Vagina (tissue), 2 donors: ENCODE measurements around the gene MYLK4. TPM values are rescaled to one million over a fixed set of nuclear protein-coding genes. Genes with fewer than 3 reads are reported as not detected.

ENCODE experiments used
- DNase-seq, 2 donors: peaks; one replicate each; pipeline ENCODE4 v3.0.0-alpha.2; 2017; ENCODE audit errors: extremely low spot score in 2 of 2
- H3K27ac ChIP-seq: fragments of 200-600 bp; sonication (generic); one replicate; pipeline ENCODE4 v1.5.1; 2019
- H3K27me3 ChIP-seq: fragments of 200-600 bp; sonication (generic); one replicate; pipeline ENCODE4 v1.5.1; 2019
- H3K36me3 ChIP-seq, 2 donors: fragments of 200-600 bp; sonication (generic); one replicate each; pipeline ENCODE4 v1.5.1; 2017 to 2019
- H3K4me1 ChIP-seq: fragments of 200-600 bp; sonication (generic); one replicate; pipeline ENCODE4 v1.5.1; 2019
- H3K4me3 ChIP-seq, 2 donors: fragments of 200-600 bp; sonication (generic); 1 replicate in 1 of 2; 2 replicates in 1 of 2; pipeline ENCODE4 v1.5.1; 2016 to 2019
- H3K9me3 ChIP-seq: fragments of 200-600 bp; sonication (generic); one replicate; pipeline ENCODE4 v1.5.1; 2019
- CTCF ChIP-seq, 3 experiments: fragments of 450-650 bp in 2 of 3; fragments of 200-600 bp in 1 of 3; sonication (generic) in 1 of 3; IDR thresholded peaks; one replicate each; pipeline ENCODE4 v1.5.1; 2017 to 2019; ENCODE audit warnings: antibody characterized with exemption in 3 of 3, mild to moderate bottlenecking in 2 of 3, moderate library complexity in 2 of 3
- POLR2A ChIP-seq, 2 donors: fragments of 450-650 bp; IDR thresholded peaks; one replicate each; pipeline ENCODE4 v1.6.1; 2017; ENCODE audit warnings: antibody characterized with exemption in 2 of 2, mild to moderate bottlenecking in 2 of 2, moderate library complexity in 2 of 2
- POLR2AphosphoS5 ChIP-seq, 2 donors: sonication (generic); formaldehyde crosslinking; IDR thresholded peaks; one replicate each; pipeline ENCODE4 v1.9.0; 2017; ENCODE audit warnings: antibody characterized with exemption in 2 of 2, mild to moderate bottlenecking in 2 of 2, low read depth in 1 of 2; ENCODE audit not compliant: insufficient read depth in 1 of 2
- intact Hi-C: fragments of 100-400 bp; cut with DNase I; formaldehyde crosslinking; loops from one replicate; pipeline ENCODE4 v1.15.1; 2023
- total RNA-seq: library from RNA; depleted of rRNA; stranded (reverse); fragments of >200 nt; gene quantifications from one replicate; pipeline ENCODE4 v1.2.3, GENCODE V29; 2016

The MYLK4 gene
- total RNA-seq, 1 donor from 2014 or later: 0.74 TPM

GRCh38 chr6:2753743-2754142 is 3.0 kb upstream of the MYLK4 start:
- TF ChIP-seq POLR2A (IDR thresholded peaks at IDR 0.05) (no peak), CTCF (IDR thresholded peaks at IDR 0.05) (no peak), POLR2AphosphoS5 (IDR thresholded peaks at IDR 0.05; ENCODE audit: insufficient read depth in 1 of 2, low read depth in 1 of 2) (no peak)
- intact Hi-C loops: no loop called here
- peaks cover 10% of the 10 kb centered on the region for H3K4me1 ChIP-seq
- no peak for DNase-seq
- no peaks in the 10 kb centered on the region for H3K27me3 ChIP-seq
- H3K4me3 ChIP-seq: no peak overlapping the region
- no peaks in the 10 kb centered on the region for H3K9me3 ChIP-seq
- no peak overlapping the region for H3K27ac ChIP-seq
- H3K36me3 ChIP-seq: no peaks in the 10 kb centered on the region

GRCh38 chr6:2753110-2753489 is 2.4 kb upstream of the MYLK4 start:
- Histone ChIP-seq H3K4me1 (peaks cover 10% of the 10 kb centered on the region), H3K4me3 (no peak overlapping the region), H3K36me3 (no peaks in the 10 kb centered on the region), H3K27ac (no peak overlapping the region), H3K9me3 (no peaks in the 10 kb centered on the region), H3K27me3 (no peaks in the 10 kb centered on the region)
- no peak for DNase-seq
- TF ChIP-seq POLR2AphosphoS5 (IDR thresholded peaks at IDR 0.05; ENCODE audit: insufficient read depth in 1 of 2, low read depth in 1 of 2) (no peak), POLR2A (IDR thresholded peaks at IDR 0.05) (no peak), CTCF (IDR thresholded peaks at IDR 0.05) (no peak)
- intact Hi-C loops: no loop called here

- Histone ChIP-seq H3K4me1 (peaks cover 10% of the 10 kb centered on the region), H3K27ac (no peak overlapping the region), H3K9me3 (no peaks in the 10 kb centered on the region), H3K27me3 (no peaks in the 10 kb centered on the region), H3K4me3 (no peak overlapping the region), H3K36me3 (no peaks in the 10 kb centered on the region)
- no peak for DNase-seq
- TF ChIP-seq CTCF (IDR thresholded peaks at IDR 0.05) (no peak), POLR2A (IDR thresholded peaks at IDR 0.05) (no peak), POLR2AphosphoS5 (IDR thresholded peaks at IDR 0.05; ENCODE audit: insufficient read depth in 1 of 2, low read depth in 1 of 2) (no peak)
- intact Hi-C loops: no loop called here
These were observed 1.9 kb upstream of the MYLK4 start for GRCh38 chr6:2752477-2753109.

DNA sequence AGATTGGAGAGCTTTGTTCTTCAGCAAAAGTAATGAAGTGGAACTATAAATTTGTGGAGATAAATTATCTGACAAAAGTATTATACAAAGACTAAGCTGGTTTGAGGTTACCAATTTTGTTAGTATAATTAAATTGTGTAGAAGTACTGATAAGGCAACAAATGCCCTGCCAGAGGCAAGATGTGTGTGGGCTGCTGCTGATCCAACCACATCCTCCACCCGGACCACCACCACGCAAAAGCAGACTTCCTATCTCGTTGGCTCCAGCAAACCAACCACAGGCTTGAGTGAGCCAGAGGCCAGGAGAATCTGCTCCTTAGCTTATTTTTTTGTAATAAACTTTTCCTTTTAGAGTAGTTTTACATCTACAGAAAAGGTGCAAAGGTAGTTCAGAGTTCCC is 1.1 kb upstream of the MYLK4 start:
- Histone ChIP-seq H3K9me3 (no peaks in the 10 kb centered on the region), H3K4me1 (peaks cover 10% of the 10 kb centered on the region), H3K27me3 (no peaks in the 10 kb centered on the region), H3K36me3 (no peaks in the 10 kb centered on the region), H3K27ac (no peak overlapping the region), H3K4me3 (no peak overlapping the region)
- TF ChIP-seq CTCF (IDR thresholded peaks at IDR 0.05) (no peak), POLR2A (IDR thresholded peaks at IDR 0.05) (no peak), POLR2AphosphoS5 (IDR thresholded peaks at IDR 0.05; ENCODE audit: insufficient read depth in 1 of 2, low read depth in 1 of 2) (no peak)
- intact Hi-C loops: no loop called here
- DNase-seq: no peak

DNA sequence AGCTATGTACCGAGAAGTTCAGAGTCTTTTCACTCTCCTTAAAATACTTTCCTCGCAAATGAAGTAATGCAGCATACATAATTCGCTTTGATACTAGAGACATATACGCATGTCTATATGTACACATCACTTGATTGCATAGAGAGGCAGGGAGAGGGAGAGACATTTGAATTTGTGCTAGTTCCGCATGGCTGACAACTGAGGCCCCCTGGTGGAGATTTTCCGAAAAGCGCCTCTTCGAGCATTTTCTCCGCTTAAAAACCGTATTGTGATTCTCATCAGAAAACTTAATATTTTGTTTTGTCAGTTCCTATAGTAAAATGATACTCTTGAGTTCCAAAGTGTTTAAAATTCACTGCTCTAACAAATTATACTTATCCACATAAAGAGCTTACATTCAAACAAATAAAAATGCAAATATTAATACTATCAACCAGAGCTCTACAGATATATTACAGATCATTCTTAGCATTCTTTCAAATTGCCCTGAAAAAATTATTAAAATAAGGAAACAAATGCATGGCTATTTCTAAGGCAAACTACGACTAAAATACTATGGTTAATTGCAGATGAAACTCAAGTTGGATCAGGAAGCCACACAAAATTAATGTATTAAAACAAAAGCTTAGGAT is 637 bp downstream of the MYLK4 start:
- no peak for TF ChIP-seq POLR2A (IDR thresholded peaks at IDR 0.05)
- TF ChIP-seq CTCF (IDR thresholded peaks at IDR 0.05): peak in 2 of 3 experiments; percentile 33 to 64
- TF ChIP-seq POLR2AphosphoS5 (IDR thresholded peaks at IDR 0.05; ENCODE audit: insufficient read depth in 1 of 2, low read depth in 1 of 2): peak in 1 of 2 donors; percentile 47
- Histone ChIP-seq H3K9me3 (no peaks in the 10 kb centered on the region), H3K27ac (no peak overlapping the region), H3K27me3 (no peaks in the 10 kb centered on the region), H3K4me1 (peaks cover 10% of the 10 kb centered on the region), H3K4me3 (no peak overlapping the region), H3K36me3 (no peaks in the 10 kb centered on the region)
- intact Hi-C loops: no loop called here
- DNase-seq: no peak
